ENCODE measurements around the gene IRS2.
A peak's percentile ranks its signal among the peaks of the same experiment; 100 is the strongest.

The IRS2 gene

DNA sequence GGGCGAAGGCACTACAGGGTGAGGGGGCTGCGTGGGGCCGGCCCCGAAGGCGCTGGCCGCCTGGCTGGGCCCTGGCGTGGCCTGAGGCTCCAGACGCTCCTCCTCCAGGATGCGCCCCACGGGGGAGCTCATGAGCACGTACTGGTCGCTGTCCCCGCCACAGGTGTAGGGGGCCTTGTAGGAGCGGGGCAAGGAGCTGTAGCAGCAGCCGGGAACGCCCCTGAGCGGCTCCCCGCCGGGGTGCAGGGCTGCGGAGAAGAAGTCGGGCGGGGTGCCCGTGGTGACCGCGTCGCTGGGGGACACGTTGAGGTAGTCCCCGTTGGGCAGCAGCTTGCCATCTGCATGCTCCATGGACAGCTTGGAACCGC, 3.0 kb downstream of the IRS2 start:
- DNase-seq (ENCODE audit: low read depth): no peak
- peak overlapping the region; percentile 39 for H3K4me3 ChIP-seq (ENCODE audit: low read length)
- TF ChIP-seq, protein P1, sequence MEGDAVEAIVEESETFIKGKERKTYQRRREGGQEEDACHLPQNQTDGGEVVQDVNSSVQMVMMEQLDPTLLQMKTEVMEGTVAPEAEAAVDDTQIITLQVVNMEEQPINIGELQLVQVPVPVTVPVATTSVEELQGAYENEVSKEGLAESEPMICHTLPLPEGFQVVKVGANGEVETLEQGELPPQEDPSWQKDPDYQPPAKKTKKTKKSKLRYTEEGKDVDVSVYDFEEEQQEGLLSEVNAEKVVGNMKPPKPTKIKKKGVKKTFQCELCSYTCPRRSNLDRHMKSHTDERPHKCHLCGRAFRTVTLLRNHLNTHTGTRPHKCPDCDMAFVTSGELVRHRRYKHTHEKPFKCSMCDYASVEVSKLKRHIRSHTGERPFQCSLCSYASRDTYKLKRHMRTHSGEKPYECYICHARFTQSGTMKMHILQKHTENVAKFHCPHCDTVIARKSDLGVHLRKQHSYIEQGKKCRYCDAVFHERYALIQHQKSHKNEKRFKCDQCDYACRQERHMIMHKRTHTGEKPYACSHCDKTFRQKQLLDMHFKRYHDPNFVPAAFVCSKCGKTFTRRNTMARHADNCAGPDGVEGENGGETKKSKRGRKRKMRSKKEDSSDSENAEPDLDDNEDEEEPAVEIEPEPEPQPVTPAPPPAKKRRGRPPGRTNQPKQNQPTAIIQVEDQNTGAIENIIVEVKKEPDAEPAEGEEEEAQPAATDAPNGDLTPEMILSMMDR (conservative IDR thresholded peaks at IDR 0.05; ENCODE audit: low read length): no peak

DNA sequence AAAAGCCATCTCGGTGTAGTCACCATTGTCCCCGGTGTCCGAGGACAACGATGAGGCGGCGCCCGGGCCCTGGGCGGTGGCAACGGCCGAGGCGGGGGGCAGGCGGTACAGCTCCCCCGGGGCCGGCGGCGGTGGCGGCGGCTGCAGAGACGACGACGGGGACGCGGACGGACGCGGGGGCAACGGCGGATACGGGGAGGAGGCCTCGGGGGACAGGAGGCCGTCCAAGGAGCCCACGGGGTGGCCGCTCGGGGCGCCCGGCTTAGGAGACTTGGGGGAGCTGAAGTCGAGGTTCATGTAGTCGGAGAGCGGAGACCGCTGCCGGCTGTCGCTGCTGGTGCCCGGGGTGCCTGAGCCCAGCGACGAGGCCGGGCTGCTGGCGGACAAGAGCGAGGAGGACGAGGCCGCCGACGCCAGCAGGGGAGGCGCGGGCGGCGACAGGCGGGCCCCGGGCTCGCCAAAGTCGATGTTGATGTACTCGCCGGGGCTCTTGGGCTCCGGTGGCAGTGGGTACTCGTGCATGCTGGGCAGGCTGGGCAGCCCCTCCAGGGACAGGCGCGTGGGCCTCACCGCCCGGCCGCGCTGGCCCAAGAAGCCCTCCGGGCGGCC, 3.5 kb downstream of the IRS2 start:
- DNase-seq (ENCODE audit: low read depth): no peak
- TF ChIP-seq, protein P1 (conservative IDR thresholded peaks at IDR 0.05; ENCODE audit: low read length): no peak

DNA sequence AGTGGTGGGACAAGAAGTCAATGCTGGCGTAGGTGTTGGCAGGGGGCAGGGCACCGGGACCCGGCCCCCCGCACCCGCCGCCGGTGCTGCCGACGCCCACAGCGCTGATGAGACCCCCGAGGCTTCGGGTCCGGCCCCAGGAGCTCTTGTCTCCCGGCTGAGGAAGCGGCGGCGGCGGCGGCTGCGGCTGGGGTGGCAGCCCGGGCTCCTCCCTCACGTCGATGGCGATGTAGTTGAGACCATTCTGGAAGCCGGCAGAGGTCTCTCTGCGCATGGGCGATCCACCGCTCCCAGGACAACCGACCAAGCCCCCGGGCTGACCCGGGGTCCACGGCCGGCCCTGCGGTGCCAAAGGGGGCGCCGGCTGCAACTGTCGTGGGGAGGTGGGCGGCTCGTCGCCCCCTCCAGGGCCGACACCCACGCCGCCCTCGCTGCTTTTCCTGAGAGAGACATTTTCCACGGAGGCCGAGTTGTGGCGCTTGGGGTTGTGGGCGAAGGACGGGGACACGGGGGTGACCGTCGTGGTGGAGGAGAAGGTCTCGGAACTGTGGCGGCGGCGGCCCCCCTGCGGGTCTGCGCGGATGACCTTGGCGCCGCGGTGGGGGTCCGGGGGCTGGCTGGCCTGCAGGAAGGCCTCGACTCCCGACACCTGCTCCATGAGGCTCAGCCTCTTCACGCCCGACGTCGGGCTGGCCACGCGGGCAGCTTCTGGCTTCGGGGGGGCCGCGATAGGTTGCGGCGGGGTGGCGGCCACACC, 4.1 kb downstream of the IRS2 start:
- peak overlapping the region; percentile 85 for H3K4me3 ChIP-seq (ENCODE audit: low read length)
- no peak for DNase-seq (ENCODE audit: low read depth)
- TF ChIP-seq, protein P1 (conservative IDR thresholded peaks at IDR 0.05; ENCODE audit: low read length): no peak

More for the DNA sequence above, 3.5 kb downstream of the IRS2 start:
- no peak overlapping the region for H3K4me3 ChIP-seq (ENCODE audit: low read length)

DNA sequence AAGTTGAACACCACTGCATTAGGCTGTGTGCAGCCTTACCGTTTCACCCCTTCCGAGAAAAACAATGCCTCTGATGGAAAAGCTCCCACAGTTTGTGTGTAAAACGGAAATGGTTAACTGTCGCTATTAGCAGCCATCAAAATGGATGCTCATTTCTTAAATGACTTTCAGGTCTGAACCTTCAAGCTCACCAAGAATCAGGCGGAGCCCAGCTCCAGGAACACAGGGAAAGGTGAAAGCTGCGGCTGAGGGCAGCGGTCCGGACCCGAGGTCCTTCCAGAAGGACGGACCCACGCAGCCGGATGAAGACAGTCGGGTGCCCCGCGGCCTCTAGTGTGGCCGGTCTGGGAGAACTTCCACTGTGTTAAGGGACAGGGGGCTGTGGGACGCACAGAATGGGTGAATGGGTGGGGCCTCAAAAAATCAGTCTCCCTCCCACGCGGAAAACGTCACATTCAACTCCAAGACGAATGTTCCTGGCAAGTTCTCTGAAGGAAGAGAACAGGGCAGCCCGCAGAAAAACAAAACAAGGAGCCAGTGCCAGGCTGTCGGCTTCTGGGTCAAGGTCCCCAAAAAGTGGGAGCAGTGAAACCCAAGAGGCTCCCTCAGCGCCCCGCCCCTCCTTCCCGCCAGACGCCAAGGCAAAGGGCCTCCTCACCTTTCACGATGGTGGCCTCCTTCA, 4.9 kb downstream of the IRS2 start:
- TF ChIP-seq, protein P1 (conservative IDR thresholded peaks at IDR 0.05; ENCODE audit: low read length): no peak
- peak; percentile 42 for DNase-seq (ENCODE audit: low read depth)
- peak overlapping the region; percentile 85 for H3K4me3 ChIP-seq (ENCODE audit: low read length)

DNA sequence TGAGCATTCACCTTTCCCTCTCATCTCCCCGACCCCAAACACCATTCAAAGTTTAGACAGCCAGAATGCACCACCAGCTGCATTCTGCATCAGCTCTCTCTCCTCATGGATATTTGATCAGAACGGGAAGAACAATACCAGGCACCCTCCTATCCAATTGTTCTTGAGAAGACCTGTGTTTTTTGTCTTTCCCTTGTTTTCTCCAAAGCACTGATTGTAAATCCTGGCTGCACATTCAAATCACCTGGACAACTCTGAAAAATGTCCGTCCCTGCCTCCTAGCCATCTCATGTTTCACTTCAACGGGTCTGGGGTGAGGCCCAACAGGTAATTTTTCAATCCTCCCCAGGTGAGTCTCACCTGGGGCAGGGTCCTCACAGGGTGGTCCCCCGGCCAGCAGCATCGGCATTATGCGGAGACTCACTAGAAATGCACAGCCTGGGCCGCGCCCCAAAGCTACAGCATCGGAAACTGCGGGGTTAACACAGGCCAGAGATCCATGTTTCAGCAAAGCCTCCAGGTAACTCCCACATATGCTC, 5.5 kb downstream of the IRS2 start:
- TF ChIP-seq, protein P1 (conservative IDR thresholded peaks at IDR 0.05; ENCODE audit: low read length): no peak
- no peak for DNase-seq (ENCODE audit: low read depth)
- H3K4me3 ChIP-seq (ENCODE audit: low read length): peak overlapping the region; percentile 85

DNA sequence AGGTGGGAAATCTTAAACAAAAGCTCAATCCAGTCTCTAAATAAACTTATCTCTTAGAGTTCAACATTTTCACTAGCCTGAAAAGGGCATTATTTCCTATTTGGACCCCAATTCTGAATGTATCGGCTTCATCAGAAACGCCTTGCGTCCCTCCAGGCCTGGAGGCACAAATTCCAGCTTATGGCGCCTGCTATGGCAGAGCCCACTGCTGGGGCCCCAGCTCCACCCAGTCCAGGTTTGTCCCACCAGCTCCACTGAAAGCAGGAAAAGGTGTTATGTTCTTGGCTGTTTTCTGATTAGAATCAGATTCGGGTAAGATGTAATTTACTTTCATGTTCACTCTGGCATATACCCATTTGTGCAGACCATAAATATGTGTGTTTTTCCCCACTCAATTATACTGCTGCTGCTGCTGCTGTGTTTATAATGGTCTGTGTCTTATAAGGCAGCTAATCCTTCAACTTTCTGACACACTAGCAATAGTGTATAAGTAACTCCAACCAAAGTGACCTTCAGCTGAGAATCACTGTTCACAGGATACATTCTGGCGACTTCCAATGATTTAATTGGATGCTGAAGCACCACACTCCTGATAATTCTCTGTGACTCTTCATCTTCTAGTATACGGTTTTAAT, 6.4 kb downstream of the IRS2 start:
- no peak for DNase-seq (ENCODE audit: low read depth)
- peak overlapping the region; percentile 85 for H3K4me3 ChIP-seq (ENCODE audit: low read length)
- TF ChIP-seq, protein P1 (conservative IDR thresholded peaks at IDR 0.05; ENCODE audit: low read length): no peak
